SK-N-SH treated with all-trans-retinoic acid at 6 μM for 48 hours (cell line): Measurements from ENCODE around the gene TMEM74B.
A peak's percentile ranks its signal among the peaks of the same experiment; 100 is the strongest.

Experiments used
- ATAC-seq: fragments of 200-7000 bp; cut with Tn5 transposase; 3 replicates; pipeline ENCODE4 v1.9.1; 2020; ENCODE audit warnings: mild to moderate bottlenecking, moderate library complexity
- ARNTL ChIP-seq: fragments of 450-650 bp; formaldehyde crosslinking; IDR thresholded peaks from 2 replicates; pipeline ENCODE4 v1.5.0; 2020; ENCODE audit warnings: low read depth, mild to moderate bottlenecking, moderate library complexity, borderline replicate concordance
- CREB5 ChIP-seq: fragments of 250-450 bp; sonication (Bioruptor Pico); IDR thresholded peaks from 2 replicates; pipeline ENCODE4 v1.5.1; 2020; ENCODE audit warnings: low read depth, mild to moderate bottlenecking, moderate library complexity
- CSDC2 ChIP-seq: fragments of 250-450 bp; sonication (Bioruptor Pico); IDR thresholded peaks from 2 replicates; pipeline ENCODE4 v1.5.0; 2020; ENCODE audit warnings: mild to moderate bottlenecking, moderate library complexity
- CSRNP3 ChIP-seq: fragments of 250-450 bp; sonication (Bioruptor Pico); IDR thresholded peaks from 2 replicates; pipeline ENCODE4 v1.5.1; 2021; ENCODE audit warnings: mild to moderate bottlenecking, moderate library complexity
- GLIS3 ChIP-seq: fragments of 250-450 bp; sonication (Bioruptor Pico); IDR thresholded peaks from 2 replicates; pipeline ENCODE4 v1.5.0; 2020; ENCODE audit warnings: mild to moderate bottlenecking, moderate library complexity
- ISL1 ChIP-seq: fragments of 250-450 bp; sonication (Bioruptor Pico); IDR thresholded peaks from 2 replicates; pipeline ENCODE4 v2.1.2; 2022; ENCODE audit warnings: mild to moderate bottlenecking, moderate library complexity
- PPARA ChIP-seq: fragments of 250-450 bp; sonication (Bioruptor Pico); IDR thresholded peaks from 2 replicates; pipeline ENCODE4 v1.5.0; 2020; ENCODE audit warnings: mild to moderate bottlenecking, borderline replicate concordance
- RARB ChIP-seq: fragments of 250-450 bp; sonication (Bioruptor Pico); IDR thresholded peaks from 2 replicates; pipeline ENCODE4 v1.8.0; 2021; ENCODE audit warnings: mild to moderate bottlenecking, moderate library complexity
- SNAI2 ChIP-seq: fragments of 250-450 bp; sonication (Bioruptor Pico); IDR thresholded peaks from 2 replicates; pipeline ENCODE4 v1.5.0; 2020; ENCODE audit warnings: mild to moderate bottlenecking, moderate library complexity
- TOX ChIP-seq: fragments of 250-450 bp; sonication (Bioruptor Pico); IDR thresholded peaks from 2 replicates; pipeline ENCODE4 v1.8.0; 2021; ENCODE audit warnings: mild to moderate bottlenecking, moderate library complexity, borderline replicate concordance
- ZFP3 ChIP-seq: fragments of 250-450 bp; sonication (Bioruptor Pico); IDR thresholded peaks from 2 replicates; pipeline ENCODE4 v1.5.0; 2020; ENCODE audit warnings: mild to moderate bottlenecking, moderate library complexity
- ZFP30 ChIP-seq: fragments of 450-650 bp; formaldehyde crosslinking; IDR thresholded peaks from 2 replicates; pipeline ENCODE4 v1.5.0; 2022; ENCODE audit warnings: mild to moderate bottlenecking, moderate library complexity
- ZNF70 ChIP-seq: fragments of 450-650 bp; formaldehyde crosslinking; IDR thresholded peaks from 2 replicates; pipeline ENCODE4 v1.5.0; 2020; ENCODE audit warnings: mild to moderate bottlenecking, moderate library complexity
- ZNF8 ChIP-seq: fragments of 450-650 bp; formaldehyde crosslinking; IDR thresholded peaks from 2 replicates; pipeline ENCODE4 v1.5.0; 2020; ENCODE audit warnings: mild to moderate bottlenecking, moderate library complexity
- TF ChIP-seq, protein P1 (sequence below): fragments of 250-450 bp; sonication (Bioruptor Pico); IDR thresholded peaks from 2 replicates; pipeline ENCODE4 v1.5.0; 2020; ENCODE audit warnings: mild to moderate bottlenecking, moderate library complexity
- TF ChIP-seq, protein P2 (sequence below): fragments of 250-450 bp; sonication (Bioruptor Pico); IDR thresholded peaks from 2 replicates; pipeline ENCODE4 v1.8.0; 2021; ENCODE audit warnings: low read depth, mild to moderate bottlenecking, moderate library complexity, borderline replicate concordance
- TF ChIP-seq, protein P3 (sequence below): fragments of 250-450 bp; sonication (Bioruptor Pico); IDR thresholded peaks from 2 replicates; pipeline ENCODE4 v1.8.0; 2020; ENCODE audit warnings: mild to moderate bottlenecking, moderate library complexity, borderline replicate concordance

TMEM74B gene

DNA sequence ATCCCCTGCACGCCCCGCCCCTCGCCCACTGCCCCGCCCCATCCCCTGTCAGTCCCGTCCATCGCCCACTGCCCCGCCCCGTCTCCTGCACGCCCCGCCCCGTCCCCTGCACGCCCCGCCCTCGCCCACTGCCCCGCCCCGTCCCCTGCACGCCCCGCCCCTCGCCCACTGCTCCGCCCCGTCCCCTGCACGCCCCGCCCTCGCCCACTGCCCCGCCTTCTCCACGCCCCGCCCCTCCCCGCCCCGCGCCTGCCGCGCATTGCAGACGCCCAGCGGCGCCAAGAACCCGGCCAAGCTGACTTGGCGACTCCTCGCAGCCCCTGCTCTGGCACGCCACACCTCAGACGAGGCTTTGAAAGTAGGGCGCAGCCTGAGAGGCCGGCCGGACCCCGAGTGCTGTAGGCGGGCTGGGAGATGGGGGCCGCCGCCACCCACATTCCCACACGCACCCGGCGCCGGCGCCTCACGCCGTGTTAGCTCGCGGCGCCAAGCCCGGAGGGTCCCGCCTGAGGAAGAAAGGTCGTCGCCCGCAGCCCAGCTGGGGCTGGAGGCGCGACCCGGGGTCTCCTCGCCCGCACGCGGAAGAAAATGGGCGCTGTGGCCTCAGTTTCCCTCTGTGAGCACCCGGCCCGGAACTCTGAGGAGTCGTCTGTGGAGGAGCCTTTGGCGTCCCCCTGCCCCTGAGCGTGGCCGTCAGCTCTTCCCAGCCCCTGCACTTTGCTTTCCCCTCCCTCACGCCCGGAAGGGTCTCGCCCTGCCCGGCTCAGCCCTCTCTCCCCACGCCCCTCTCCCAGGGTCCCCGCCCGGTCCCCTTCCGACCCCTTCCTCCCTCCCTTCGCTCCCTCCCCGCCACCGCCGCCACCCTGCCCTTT lies 41.2 kb upstream of the TMEM74B start, which contains the start of gene RAD21L1:
RAD21L1 (plus strand) TSS at position 262 of the 872 bp plus-strand sequence. CDS start 2,410 bp downstream, outside the sequence.
- TF ChIP-seq, protein P1, sequence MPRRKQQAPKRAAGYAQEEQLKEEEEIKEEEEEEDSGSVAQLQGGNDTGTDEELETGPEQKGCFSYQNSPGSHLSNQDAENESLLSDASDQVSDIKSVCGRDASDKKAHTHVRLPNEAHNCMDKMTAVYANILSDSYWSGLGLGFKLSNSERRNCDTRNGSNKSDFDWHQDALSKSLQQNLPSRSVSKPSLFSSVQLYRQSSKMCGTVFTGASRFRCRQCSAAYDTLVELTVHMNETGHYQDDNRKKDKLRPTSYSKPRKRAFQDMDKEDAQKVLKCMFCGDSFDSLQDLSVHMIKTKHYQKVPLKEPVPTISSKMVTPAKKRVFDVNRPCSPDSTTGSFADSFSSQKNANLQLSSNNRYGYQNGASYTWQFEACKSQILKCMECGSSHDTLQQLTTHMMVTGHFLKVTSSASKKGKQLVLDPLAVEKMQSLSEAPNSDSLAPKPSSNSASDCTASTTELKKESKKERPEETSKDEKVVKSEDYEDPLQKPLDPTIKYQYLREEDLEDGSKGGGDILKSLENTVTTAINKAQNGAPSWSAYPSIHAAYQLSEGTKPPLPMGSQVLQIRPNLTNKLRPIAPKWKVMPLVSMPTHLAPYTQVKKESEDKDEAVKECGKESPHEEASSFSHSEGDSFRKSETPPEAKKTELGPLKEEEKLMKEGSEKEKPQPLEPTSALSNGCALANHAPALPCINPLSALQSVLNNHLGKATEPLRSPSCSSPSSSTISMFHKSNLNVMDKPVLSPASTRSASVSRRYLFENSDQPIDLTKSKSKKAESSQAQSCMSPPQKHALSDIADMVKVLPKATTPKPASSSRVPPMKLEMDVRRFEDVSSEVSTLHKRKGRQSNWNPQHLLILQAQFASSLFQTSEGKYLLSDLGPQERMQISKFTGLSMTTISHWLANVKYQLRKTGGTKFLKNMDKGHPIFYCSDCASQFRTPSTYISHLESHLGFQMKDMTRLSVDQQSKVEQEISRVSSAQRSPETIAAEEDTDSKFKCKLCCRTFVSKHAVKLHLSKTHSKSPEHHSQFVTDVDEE, result 0 out of 2 replicates have a peak, but pooled peaks have one; percentile 35
- TF ChIP-seq TOX (CRISPR knock-in tag), result no peak
- TF ChIP-seq ARNTL (CRISPR knock-in tag), result no peak
- TF ChIP-seq GLIS3 (CRISPR knock-in tag), result no peak
- TF ChIP-seq ZNF8, result no peak
- peak; percentile 85 for ATAC-seq

DNA sequence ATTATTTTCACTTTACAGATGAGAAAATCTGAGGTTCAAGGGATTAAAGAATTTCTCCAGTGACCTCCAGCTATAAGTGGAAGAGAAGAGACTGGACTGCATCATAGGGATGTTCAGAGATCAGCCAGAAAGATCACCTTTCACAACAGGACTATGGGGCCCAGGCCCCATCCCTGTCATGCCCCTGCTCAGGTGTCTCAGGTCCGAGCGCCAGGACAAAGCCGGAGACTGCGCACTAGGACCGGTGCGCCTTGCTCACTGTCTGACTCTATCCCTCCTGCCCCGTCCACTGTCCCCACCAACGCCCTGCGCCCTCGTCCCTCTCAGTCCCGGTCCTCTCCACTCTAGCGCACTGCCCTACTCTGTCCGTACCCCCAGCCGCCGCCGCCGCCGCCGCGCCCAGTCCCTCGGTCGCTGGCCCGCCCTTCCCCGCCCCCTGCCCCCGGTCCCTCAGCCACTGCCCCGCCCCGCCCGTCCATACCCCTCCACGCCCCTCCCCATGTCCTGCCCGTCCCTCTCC lies 40.5 kb upstream of the TMEM74B start:
- ATAC-seq, result peak; percentile 79
- no peak for TF ChIP-seq CSRNP3 (CRISPR knock-in tag)
- no peak for TF ChIP-seq ISL1 (CRISPR knock-in tag)
- TF ChIP-seq GLIS3 (CRISPR knock-in tag), result no peak
- TF ChIP-seq, protein P1, result no peak
- TF ChIP-seq RARB (CRISPR knock-in tag), result no peak
- TF ChIP-seq CREB5 (CRISPR knock-in tag), result no peak
- TF ChIP-seq ZNF70 (CRISPR knock-in tag), result no peak
- no peak for TF ChIP-seq SNAI2 (CRISPR knock-in tag)
- no peak for TF ChIP-seq PPARA
- no peak for TF ChIP-seq TOX (CRISPR knock-in tag)

DNA sequence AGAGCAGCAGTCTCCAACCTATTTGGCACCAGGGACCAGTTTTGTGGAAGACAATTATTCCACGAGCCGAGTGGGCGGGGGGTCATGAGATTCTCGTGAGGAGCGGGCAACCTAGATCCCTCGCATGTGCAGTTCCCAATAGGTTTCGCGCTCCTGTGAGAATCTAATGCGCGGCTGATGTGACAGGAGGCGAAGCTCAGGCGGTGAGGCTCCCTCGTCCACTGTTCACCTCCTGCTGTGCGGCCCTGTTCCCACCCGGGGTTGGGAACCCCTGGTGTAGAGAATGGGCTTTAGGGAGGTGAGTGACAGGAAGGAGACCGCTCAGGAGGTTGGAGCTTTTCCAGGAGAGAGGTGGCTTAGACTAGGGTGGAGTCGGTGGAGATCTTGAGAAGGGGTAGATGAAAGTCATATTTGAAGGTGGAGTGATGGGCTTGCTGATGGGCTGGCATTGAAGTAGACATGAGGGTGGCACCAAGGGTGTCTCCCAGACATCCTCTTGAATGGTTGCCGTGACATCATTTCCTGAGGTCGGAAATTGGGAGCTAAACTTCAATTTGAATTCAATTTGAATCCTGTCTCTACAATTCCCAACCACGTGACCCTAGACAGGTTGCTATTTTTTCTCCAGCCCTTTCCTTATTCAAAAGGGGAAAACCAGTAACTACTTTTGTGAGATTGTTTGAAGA lies 39.6 kb upstream of the TMEM74B start:
- no peak for ATAC-seq
- TF ChIP-seq SNAI2 (CRISPR knock-in tag), result no peak
- no peak for TF ChIP-seq ZNF8
- TF ChIP-seq, protein P2, sequence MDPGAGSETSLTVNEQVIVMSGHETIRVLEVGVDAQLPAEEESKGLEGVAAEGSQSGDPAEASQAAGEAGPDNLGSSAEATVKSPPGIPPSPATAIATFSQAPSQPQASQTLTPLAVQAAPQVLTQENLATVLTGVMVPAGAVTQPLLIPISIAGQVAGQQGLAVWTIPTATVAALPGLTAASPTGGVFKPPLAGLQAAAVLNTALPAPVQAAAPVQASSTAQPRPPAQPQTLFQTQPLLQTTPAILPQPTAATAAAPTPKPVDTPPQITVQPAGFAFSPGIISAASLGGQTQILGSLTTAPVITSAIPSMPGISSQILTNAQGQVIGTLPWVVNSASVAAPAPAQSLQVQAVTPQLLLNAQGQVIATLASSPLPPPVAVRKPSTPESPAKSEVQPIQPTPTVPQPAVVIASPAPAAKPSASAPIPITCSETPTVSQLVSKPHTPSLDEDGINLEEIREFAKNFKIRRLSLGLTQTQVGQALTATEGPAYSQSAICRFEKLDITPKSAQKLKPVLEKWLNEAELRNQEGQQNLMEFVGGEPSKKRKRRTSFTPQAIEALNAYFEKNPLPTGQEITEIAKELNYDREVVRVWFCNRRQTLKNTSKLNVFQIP (CRISPR knock-in tag), result no peak
- TF ChIP-seq TOX (CRISPR knock-in tag), result no peak
- no peak for TF ChIP-seq CSRNP3 (CRISPR knock-in tag)
- TF ChIP-seq ZFP3 (CRISPR knock-in tag), result no peak
- no peak for TF ChIP-seq CSDC2 (CRISPR knock-in tag)
- TF ChIP-seq ZFP30 (CRISPR knock-in tag), result no peak
- TF ChIP-seq, protein P3, sequence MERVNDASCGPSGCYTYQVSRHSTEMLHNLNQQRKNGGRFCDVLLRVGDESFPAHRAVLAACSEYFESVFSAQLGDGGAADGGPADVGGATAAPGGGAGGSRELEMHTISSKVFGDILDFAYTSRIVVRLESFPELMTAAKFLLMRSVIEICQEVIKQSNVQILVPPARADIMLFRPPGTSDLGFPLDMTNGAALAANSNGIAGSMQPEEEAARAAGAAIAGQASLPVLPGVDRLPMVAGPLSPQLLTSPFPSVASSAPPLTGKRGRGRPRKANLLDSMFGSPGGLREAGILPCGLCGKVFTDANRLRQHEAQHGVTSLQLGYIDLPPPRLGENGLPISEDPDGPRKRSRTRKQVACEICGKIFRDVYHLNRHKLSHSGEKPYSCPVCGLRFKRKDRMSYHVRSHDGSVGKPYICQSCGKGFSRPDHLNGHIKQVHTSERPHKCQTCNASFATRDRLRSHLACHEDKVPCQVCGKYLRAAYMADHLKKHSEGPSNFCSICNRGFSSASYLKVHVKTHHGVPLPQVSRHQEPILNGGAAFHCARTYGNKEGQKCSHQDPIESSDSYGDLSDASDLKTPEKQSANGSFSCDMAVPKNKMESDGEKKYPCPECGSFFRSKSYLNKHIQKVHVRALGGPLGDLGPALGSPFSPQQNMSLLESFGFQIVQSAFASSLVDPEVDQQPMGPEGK (CRISPR knock-in tag), result no peak
- no peak for TF ChIP-seq ISL1 (CRISPR knock-in tag)
- TF ChIP-seq, all 23 proteins: peak for 0
